Activated CD4-positive, CD25-positive, alpha-beta regulatory T cell treated with anti-CD3 and anti-CD28 coated beads, Interleukin-2, amount 50 U/mL, for 72 hours (primary cell): ENCODE measurements around the gene ABO.
A peak's percentile ranks its signal among the peaks of the same experiment; 100 is the strongest.
"Not testable (repeated sequence)": the region's sequence is repeated elsewhere in the genome, so short reads cannot be mapped to it uniquely, and the experiment has no call there.

Experiments used
- DNase-seq: peaks from one replicate; pipeline ENCODE4 v3.0.0; 2021

Gene ABO

DNA sequence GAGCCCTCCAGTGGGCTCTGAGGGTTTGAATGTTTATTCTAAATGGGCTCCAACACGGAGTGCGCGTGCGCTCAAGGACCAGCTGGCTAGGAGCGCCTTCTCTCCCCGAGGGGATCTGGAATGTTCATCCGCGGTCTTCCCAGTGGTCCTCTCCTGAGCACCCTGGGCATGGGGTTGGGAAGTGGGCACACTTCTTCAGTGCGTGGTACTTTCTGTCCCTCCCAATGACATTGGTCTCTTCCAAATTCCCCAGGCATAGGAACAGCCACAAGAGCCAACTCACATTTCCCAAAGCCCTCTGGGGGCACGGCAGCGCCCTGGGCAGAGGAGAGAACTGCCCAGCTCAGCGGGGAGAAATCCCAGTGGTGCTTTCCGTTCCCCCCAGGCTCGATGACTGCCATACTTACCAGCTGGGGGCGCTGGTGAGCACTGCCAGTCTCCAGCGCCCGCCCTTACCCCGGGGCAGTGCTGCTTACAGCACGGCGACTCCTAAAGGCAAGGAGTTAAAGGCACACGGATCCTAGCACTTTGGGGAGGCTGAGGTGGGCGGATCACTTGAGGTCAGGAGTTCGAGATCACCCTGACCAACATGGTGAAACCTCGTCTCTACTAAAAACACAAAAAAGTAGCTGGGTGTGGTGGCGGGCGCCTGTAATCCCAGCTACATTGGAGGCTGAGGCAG lies 36.0 kb downstream of the ABO start:
- peak; percentile 69 for DNase-seq

DNA sequence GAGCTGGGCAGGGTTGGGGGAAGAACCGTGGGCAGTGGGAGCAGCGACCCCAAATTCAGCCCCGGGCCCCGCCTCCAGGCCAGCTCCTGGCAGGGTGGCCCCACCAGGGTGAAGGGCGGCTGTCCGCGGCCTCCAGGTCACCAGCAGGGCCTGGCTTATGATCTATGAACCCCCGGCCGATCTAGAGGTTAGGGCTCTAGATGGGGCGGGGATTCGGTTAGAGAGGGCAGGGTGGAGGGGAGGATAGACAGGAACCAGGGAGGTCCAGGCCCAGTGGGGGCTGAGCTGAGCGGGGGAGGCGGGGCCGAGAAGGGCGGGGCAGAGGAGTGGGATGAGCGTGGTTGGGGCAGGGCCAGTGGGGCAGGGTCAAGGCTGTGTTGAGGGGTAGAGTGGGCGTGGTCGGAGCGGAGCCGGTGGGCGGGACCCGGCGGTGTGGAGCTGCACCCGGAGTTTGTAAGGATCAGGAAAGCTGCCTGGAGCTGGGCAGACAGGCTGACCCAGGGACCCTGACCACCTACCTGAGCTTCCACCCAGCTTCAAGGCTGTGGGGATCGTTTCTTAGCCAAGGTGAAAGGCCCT lies 36.6 kb downstream of the ABO start:
- peak; percentile 45 for DNase-seq

DNA sequence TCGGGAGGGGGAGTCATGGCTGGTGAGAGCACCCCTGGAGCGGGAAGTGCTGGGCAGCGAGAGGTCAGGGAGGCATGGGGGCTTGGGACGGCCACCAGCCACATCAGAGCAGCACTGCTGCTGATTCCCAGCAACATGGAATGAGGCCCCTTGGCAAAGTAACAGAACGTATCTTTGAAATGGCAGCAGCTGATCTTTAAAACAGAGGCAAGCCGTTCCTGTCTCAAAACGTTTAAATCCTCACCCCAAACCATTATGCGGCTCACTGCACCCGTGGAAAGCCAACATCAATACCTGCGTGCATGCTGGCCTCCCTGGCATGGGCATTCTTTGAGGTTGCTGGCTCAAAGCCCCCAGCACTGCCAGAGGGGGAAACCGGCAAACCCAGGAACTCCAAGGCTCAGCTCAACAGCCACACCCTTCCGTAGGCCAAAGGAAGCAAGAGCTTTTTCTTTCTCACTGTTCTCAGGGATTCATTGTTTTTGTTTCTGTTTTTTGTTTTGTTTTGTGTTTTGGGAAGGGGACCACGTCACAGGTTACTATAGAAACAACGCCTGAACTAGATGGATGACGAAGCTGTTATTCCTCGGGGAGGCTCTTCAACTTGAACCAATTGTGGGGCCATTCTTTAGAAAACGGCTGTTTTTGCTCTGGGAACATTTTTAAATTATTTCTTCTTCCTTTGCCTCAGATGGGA lies 37.8 kb downstream of the ABO start:
- no peak for DNase-seq

DNA sequence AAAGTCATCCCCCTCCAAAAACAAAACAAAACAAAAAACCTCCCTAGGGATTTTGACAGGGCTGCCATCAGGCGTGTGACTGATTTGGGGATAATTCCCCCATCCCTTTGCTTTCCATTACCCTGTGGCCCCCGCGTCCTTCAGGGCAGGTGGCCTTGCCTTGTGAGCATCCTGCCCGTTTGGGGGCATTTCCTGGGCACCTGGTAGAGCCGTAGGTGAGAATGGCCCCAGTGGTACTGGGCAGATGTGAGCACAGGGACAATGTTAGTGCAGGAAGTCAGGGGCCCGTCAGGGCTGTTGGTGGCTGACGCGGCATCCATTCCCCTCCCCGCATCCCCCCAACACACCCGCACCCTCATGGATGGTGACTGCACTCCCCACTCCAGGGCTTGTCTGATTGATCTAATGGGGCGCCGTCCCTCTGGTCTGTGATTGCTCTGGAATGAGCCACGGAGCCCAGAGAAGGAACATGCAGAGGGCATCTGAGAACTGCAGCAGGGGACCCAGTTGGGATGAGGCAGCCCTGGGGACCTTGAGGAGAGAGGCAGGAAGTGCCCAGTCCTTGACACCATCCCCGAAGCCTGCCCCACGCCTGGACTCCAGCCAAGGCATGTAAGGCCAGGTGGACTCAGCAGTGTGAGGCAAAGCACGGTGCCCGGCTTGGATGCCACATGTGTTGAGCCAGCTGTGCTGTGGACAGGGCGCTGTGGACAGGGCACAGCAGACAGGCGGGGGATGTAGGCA lies 38.5 kb downstream of the ABO start:
- DNase-seq = not testable (repeated sequence)

DNA sequence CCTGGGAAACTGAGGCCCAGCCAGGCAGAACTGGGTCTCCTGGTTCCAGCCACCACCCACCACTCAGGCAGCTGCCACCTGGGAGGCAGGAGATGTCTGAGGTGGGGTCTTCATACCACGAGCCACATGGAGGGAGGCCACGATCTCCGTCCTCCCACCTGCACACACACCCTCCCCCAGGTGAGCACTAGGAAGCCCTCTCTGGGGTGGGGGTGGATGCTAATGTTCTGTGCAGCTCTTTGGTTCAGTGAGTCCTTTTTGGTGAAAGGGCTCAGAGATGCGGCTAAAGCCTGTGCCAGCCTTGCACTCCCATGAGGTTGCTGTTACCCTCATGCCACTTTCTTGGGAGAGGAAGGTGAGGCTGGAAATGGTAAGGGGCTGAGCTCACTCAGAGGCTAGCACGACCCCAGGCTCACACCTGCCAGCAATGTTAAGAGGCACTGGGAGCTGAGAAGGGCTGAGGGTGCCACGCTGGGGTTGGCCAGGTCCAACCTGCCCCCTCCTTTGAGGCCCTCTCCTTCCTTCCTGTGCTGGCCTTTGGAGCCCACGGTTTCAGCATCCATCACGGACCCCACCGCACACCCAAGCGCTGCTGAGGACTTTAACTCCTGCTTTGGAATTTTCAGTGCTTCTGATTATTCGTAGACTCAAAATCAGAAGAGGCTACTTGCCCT lies 39.3 kb downstream of the ABO start:
- no peak for DNase-seq

DNA sequence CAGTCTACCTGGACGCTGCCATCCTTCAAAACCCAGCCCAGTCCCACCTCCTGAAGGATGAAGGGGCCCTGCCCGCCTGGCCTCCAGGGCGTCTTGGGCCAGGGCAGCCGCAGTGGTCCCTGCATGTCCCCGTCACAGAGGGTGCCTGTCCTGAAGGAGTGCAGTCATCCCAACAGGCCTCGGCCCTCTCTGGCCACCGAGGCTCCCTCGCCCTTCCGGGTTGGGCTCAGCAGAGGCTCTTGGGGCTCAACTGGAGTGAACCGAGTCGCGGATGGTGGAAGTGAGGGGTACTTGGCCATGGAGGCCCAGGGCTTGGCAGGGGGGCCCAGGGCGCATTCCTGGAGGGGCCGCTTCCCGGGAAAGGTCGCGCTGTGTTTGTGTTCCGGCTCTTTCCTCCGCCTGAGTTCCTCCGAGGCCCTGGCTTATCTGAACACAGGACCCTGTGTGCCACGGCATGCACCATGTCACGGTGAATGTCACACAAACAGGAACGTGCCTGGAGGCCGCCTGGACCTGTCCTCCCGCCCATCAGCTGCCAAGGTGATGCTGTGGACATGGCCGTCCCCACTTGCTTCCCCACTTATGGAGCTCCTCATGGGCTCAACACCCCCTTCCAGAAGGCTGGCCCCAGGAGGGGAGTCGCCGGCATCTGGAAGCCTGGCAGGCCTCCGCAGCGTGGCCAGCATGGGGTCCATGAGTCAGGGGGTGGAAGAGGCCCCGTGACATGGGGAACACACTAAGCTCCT lies 40.3 kb downstream of the ABO start:
- DNase-seq = no peak

DNA sequence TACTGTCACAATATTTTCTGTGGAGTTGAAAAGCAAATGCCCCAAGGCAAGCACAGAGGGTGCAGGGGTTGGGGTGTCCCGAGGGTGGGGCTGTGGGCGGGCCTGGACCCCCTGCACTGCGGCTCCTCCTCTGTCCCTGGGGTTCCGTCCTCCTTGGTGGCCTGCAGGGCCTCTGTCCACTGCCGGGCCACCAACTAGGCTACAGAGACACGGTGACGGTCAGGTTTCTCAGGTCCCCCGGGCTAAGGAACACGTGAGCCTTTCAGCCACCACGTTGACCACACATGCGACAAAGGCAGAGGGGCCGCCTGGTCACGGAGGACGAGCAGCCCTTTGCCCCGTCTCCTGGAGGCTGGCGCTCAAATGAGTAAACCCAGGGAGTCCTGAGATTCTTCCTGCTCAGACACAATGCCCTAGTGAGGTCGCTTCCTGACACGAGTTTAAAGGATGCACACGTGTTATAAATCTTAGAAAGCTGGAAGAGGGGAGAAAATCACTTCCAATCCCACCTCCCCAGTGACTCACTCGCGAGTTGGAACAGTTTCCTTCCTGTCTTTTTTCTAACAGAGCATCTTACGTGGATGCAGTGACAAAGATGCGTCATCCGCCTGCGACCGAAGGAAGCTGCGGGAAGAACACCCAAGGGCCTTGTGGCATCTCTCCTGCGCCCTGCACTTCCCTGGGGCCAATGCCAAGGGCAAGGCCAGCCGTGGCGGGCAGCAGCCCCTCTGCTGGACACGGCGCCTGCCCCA lies 41.1 kb downstream of the ABO start:
- no peak for DNase-seq

DNA sequence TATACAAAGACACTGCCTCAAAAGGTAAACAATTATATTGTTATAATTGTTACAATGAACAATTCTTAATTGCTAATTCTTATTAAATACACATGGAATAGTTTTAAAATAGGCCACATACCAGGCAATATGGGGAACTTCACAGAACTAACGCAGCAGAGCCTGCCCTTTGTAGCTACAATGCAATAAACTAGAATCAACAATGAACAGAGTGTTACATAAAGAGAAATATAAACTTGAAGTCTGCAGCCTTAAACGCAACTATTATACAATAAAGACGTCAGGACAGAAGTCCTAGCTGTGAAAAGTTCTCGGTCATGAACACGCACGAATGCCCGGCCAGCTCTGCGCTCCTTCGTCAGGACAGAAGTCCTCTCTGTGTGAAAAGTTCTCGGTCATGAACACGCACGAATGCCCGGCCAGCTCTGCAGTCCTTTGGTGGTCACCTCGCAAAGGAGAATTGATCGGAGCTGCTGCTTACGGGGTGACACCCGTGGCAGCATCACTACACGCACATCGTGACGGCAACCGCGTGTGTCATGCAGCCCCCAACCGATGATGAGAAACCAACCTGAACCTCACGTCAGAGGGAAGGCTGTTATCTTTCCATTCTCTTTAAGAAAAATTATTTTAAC lies 43.0 kb downstream of the ABO start:
- DNase-seq = not testable (repeated sequence)

DNA sequence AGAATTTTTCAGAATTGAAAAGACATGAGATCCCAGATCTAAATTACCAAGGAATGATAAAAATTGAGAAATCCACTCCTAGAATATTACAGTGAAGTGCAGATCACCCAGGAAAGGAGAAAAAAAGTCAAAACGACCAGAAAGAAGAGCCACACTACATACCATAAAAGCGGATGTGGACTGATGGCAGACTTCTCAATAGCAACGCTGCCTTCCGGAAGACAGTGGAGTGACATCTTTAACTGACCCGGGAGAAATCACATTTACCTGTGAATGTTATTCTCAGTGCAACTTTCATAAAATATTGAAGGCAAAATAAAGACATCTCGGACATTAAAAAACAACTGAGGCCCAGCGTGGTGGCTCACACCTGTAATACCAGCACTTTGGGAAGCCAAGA lies 44.5 kb downstream of the ABO start:
- DNase-seq = not testable (repeated sequence)

DNA sequence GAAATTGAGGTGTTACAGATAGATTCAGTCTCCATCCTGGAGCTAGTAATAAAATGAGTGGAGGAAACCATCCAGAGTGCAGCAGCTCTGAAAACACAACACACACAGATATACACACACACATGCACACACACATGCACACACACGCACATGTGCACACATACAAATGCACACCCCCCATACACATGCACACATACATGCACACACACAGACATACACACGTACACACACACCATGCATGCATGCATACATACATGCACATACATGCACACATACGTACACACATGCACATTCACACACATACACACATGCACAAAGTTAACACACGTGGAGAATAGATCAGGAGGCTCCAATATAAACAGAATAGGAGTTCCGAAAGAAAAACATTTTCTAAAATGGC lies 44.9 kb downstream of the ABO start:
- no peak for DNase-seq

DNA sequence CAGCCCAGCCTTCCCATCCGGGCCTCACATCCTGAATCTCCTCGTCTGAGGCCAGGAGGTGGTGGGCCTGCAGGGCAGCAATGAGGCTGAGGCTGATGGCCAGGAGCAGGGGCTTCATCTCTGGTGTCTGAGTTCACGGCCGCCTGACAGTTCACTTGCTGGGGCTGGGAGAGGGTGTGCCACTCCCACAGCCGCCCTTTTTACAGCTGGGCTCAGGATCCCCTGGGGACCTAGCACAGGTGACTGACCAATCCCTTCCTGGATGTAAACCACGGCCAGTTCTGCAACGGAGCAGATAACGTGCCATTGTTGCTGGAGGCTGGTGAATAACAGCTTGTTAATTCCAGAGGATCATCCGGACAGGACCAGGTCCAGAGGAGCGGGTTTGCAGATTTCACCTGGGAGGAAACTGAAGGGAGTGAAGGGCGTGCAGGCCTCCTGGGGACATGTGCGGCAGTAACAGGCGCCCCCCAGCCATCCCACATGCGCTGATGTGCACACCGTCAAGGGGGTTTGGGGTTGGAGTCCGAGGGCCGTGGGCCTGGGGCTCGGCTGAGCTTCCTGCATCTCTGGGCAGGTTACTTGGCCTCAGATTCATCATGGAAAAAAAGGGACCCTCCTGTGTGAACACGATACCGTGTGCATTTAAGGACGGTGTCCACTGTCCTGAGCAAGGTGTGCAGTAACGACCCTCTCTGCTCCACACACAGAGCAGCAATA lies 46.4 kb downstream of the ABO start:
- DNase-seq = not testable (repeated sequence)

DNA sequence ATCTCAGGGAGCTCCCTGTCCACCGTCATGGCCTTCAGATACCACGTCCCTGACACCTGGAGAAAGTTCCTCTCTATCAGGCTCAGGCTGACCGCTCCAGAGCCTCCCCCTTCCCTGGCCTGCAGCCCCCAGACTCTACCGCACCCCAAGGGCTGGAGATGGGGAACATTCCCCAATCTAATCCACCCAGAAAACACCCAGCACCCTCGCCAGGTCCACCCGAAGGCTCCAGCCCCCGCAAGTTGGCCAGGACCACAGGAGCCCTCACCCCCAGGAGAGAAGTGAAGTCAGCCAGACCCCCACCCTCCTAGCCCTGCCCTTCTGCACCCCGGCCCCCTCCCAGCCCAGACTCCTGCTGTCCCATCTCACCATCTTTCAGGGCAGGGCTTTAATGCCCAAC lies 47.0 kb downstream of the ABO start:
- not testable (repeated sequence) for DNase-seq

DNA sequence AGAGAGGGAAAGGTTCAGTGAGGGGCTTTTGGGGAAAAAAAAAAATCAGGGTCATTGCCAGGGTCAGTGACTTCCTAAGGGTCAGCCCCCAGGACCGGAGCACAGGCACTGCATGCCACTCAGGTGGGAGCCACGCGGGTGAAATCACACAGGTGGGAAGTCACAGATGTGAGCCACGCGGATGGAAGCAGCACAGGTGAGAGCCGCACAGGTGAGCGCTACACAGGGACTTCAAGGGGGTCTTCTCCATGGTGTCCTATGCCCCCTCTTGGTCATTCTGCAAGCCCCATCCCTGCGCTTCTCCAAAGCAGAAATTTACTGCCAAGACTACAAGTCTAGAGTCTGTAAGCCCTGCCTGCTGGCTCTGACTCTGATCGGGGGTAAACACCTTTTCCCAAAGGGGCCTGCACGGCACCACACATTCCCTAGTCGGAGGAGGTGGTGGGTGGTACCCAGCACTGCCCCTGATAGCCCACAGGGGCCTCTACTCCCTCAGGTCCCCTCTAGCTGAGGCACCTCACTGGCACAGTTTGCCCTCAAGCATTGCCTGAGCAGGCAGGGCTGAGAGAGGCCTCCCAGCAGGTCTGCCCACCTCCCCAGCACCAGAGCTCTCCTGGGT lies 47.6 kb downstream of the ABO start:
- DNase-seq = no peak

DNA sequence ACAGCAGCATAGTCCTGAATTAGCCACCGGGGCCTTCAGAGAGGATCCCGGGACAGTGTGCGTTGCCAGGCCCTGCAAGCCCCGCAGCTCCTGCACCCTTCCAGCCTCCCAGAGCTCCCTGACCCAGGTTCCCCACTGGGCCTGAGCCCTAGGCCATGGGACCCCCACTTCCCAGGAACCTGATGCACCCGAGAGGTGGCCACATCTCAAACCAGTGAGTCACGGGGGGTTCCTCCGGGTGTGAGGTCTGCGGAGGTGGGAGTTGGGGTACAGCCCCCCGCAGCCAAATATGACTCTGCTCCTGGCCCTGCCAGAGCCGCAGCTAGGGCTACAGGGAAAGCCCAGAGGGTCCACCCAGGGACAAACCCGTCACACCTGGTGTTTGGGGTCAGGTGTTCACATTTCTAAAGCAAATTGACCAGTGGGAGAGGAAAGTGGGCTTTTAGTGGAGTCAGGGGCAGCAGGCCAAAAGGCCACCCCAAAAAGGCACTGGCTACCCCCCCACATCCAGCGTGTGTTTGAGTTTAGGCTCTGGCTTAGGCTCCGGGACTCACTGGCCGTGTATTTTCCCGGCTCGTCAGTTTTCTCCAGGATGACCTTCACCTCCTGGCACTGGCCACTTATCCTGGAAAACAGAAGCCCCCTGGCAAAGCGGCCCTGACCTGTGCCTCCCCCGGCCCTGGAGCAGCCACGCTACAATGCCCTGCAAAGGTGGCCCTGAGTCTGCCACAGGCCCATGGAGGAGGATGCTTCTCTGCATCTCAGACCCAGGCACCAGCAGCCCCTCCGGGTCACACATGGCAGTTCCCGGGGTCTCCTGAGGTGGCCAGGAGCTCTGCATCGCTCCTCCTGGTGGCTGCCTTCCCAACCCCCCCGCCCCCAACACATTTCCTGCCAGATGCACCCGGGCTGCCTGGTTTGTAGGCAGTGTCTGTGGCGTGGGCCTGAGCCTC lies 48.5 kb downstream of the ABO start:
- no peak for DNase-seq

DNA sequence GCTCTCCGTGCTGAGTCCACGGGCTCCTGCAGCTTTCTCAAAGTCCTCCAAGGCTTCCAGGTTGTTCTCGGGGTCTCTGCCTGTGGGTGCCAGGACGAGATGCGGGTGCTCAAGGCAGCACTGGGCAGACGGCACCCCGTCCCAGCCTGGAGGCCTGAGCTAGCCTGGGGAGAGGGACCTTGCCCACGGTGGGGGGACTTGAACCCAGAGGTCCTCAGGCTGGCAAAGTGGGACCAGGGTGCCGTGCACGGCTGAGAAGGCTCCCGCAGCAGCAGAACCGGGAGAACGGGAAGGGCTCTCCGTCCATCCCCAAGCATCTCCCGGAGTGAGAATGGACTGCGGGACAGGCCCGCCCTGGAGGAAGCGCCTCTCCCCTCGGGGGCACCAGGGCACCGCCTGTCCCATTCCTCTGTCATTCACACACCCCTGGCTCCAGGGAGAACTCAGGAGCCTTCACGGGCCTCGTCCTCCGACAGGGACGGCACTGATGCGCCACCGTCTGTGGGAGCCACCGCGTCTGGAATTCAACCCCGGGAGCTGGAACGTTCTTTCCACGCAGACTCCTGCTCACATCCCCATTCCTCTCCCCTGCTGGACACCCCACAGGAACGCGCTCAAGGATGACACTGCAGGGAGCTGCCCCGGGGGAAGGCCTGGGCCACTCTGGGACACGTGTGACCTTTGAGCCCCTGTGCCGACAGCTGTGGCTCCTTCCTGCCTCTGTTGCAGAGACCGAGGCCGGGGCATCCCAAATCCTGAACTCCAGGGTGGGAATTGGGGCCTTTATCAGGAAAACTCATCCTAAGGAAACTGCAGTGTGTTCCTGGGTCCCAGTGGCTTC lies 49.6 kb downstream of the ABO start:
- DNase-seq = no peak

DNA sequence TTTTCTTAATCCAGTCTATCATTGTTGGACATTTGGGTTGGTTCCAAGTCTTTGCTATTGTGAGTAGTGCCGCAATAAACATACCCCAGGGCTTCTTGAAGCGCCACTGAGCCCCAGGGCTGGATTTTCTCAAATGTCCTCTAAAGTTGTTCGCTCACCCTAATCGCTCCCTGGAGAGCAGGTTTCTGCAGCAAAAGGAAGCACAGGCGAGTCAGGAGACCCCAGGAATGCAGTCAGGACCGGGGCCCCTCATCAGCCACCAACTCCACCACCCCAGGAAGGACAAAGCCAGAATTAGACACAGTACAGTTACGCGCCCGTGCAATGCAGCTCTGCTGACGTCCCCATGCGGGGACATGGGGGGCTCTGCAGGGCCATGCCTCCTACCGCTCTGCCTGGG lies 50.2 kb downstream of the ABO start:
- DNase-seq = no peak

DNA sequence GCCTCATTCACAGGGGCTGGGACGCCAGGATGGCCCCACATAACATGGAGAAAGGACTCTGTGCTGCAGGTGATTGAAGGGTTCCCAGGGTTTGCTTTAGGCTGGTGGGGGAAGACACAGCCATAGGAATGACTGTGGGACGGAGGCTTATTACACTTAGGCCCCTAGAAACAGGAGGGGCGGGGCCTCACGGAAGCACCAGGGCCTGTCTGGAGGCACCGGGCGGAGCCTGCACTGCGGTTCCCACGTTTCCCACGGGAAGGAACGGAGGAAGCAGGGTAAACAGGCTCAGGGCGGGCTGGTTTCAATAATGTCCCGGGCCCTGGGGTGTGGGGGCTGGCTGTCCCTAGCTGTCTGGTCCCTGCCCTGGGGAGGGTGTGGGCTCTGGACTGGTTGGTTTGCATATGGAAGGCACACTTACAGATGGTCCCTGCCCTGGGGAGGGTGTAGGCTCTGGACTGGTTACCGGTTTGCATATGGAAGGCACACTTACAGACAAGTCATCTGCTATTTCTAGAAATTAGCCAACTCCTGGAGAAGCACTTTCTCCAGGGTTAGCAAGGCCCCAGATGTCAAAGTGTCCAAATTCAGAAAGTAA lies 51.7 kb downstream of the ABO start:
- DNase-seq = not testable (repeated sequence)
